Activated B cell treated with CpG ODN at 0.5 μM for 24 hours (primary cell): ENCODE results near the gene ENOPH1. TPM values are rescaled to one million over a fixed set of nuclear protein-coding genes. Genes with fewer than 3 reads are reported as not detected.

Experiments
- ATAC-seq: fragments of 200-7000 bp; cut with Tn5 transposase; one replicate; pipeline ENCODE4 v1.10.0; 2021; ENCODE audit warnings: low read depth, mild to moderate bottlenecking, moderate library complexity
- CTCF ChIA-PET: fragments of 350-600 bp; sonication (Branson Sonifier 250); formaldehyde crosslinking; loops from one replicate; lab custom pipeline; 2021; ENCODE audit warnings: antibody characterized with exemption; lab: Charles Lee
- POLR2A ChIA-PET: fragments of 350-600 bp; sonication (Branson Sonifier 250); formaldehyde crosslinking; loops from one replicate; lab custom pipeline; 2021; ENCODE audit warnings: antibody characterized with exemption; lab: Charles Lee
- DNase-seq: peaks from one replicate; pipeline ENCODE4 v3.0.0; 2022
- H3K27ac Mint-ChIP-seq: one replicate; pipeline ENCODE4 v1.8.0; 2020; ENCODE audit warnings: mixed read lengths
- H3K27me3 Mint-ChIP-seq: one replicate; pipeline ENCODE4 v1.8.0; 2021; ENCODE audit warnings: mixed read lengths
- H3K36me3 Mint-ChIP-seq: one replicate; pipeline ENCODE4 v1.8.0; 2021; ENCODE audit warnings: low read depth, mixed read lengths
- H3K4me1 Mint-ChIP-seq: one replicate; pipeline ENCODE4 v1.8.0; 2021; ENCODE audit warnings: mixed read lengths
- H3K4me3 Mint-ChIP-seq: one replicate; pipeline ENCODE4 v1.8.0; 2020; ENCODE audit warnings: mild to moderate bottlenecking, mixed read lengths
- H3K9me3 Mint-ChIP-seq: one replicate; pipeline ENCODE4 v1.8.0; 2020; ENCODE audit warnings: mixed read lengths
- CTCF ChIP-seq: fragments of 200-600 bp; IDR thresholded peaks from one replicate; pipeline ENCODE4 v1.8.0; 2022; ENCODE audit warnings: antibody characterized with exemption, mild to moderate bottlenecking
- intact Hi-C: fragments of 100-400 bp; cut with micrococcal nuclease; formaldehyde crosslinking; loops from one replicate; pipeline ENCODE4 v1.15.1; 2024
- total RNA-seq: library from RNA; stranded (reverse); gene quantifications from 2 replicates; pipeline ENCODE4 v1.2.3, GENCODE V29; 2022

The ENOPH1 gene
- total RNA-seq, 1 donor from 2014 or later = 26.0 TPM

DNA sequence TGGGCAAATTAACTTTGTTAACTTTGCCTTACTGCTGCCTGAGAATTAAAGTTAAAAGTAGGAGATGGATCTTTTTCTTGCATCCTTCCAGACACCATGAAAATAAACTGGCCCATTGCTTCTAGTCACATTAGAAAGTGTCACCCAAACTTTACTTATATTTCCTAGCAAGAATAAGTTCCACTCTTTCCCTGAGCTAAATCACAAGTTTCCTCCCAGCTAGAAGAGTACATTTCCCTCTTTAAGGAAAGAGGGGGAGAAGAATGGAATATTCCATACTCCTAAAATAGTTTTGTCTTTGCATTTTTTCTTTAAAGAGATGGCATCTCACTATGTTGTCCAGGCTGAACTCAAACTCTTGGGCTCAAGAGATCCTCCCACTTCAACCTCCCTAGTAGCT, 77.6 kb downstream of the ENOPH1 start:
- TF ChIP-seq CTCF = no peak
- Mint-ChIP-seq H3K27me3 (no peaks in the 10 kb centered on the region), H3K36me3 (no peaks in the 10 kb centered on the region), H3K9me3 (no peaks in the 10 kb centered on the region), H3K4me3 (no peak overlapping the region), H3K27ac (no peak overlapping the region), H3K4me1 (no peaks in the 10 kb centered on the region)
- ATAC-seq (no peak), DNase-seq (no peak)
- intact Hi-C loops = no loop called here
- ChIA-PET CTCF (no interaction called here), POLR2A (no interaction called here)

DNA sequence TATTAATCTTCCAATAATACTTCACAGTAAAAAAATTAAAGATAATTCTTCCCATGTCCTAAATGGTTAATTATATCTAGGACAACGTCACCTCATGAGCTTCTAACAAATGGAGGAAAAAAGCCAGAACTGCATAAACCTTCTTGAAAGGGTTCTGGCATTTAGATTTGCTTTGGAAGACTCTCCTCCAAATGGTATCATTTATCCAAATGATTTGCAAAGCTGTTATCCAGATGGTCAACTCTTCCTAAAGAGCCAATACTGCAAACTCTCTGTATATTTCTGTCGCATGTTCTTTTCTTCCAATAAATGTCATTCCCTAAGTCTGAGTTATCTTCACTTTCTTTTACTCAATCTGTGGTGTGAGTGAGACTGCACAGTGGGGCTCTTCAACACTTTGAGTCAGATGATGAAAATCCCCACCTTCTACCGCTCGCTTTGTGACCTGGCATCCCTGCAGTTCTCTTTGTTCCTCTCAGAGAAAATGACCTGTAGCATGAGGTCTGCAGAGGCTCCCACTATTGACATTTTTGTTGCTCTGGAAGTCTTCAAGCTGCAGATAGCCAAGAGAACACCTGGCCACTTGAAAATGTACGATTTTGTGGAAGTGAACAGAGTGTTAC, 78.5 kb downstream of the ENOPH1 start:
- no peak for ATAC-seq
- Mint-ChIP-seq H3K4me3 (no peak overlapping the region), H3K36me3 (no peaks in the 10 kb centered on the region), H3K4me1 (no peaks in the 10 kb centered on the region), H3K9me3 (no peaks in the 10 kb centered on the region), H3K27me3 (no peaks in the 10 kb centered on the region), H3K27ac (no peak overlapping the region)
- no peak for TF ChIP-seq CTCF
- intact Hi-C loops = no loop called here
- DNase-seq = no peak
- POLR2A ChIA-PET = no interaction called here
- CTCF ChIA-PET = no interaction called here

- H3K27me3 Mint-ChIP-seq = no peaks in the 10 kb centered on the region
- intact Hi-C loops = no loop called here
- H3K27ac Mint-ChIP-seq = no peak overlapping the region
- ChIA-PET POLR2A (no interaction called here), CTCF (no interaction called here)
- no peak for ATAC-seq
- H3K4me3 Mint-ChIP-seq = no peak overlapping the region
- DNase-seq = no peak
- no peaks in the 10 kb centered on the region for H3K4me1 Mint-ChIP-seq
- H3K9me3 Mint-ChIP-seq = no peaks in the 10 kb centered on the region
- no peak for TF ChIP-seq CTCF
- H3K36me3 Mint-ChIP-seq = no peaks in the 10 kb centered on the region
These were observed 79.8 kb downstream of the ENOPH1 start for GRCh38 chr4:82510216-82510615.

Other genes with a start within 250 kb of the ENOPH1 start
- 300 and 350 TPM in 2 replicates for gene HNRNPD, start 56.6 kb upstream of the ENOPH1 start, total RNA-seq
- 432 and 439 TPM in 2 replicates for gene HNRNPDL, start 128 bp upstream of the ENOPH1 start, total RNA-seq
- gene TMEM150C, start 131.4 kb downstream of the ENOPH1 start, total RNA-seq = not detected in 2 replicates